HL-60 (cell line): Measurements from ENCODE around the gene NMRAL1.

ENCODE experiments used
- DNase-seq, 2 experiments: peaks; one replicate each; pipeline ENCODE4 v3.0.0-alpha.2; 2010 to 2020; ENCODE audit warnings: low read depth in 1 of 2, low spot score in 1 of 2
- H3K27ac ChIP-seq: fragments of 250-450 bp; sonication (Bioruptor Pico); replicated peaks from 2 replicates; pipeline ENCODE4 v1.5.1; 2020; ENCODE audit warnings: mild to moderate bottlenecking, moderate library complexity
- H3K27me3 ChIP-seq: fragments of 250-450 bp; sonication (Bioruptor Pico); 2 replicates; pipeline ENCODE4 v1.5.1; 2021; ENCODE audit warnings: mild to moderate bottlenecking, moderate library complexity; ENCODE audit not compliant: insufficient read depth, poor library complexity, severe bottlenecking
- H3K4me3 ChIP-seq: replicated peaks from 2 replicates; pipeline ENCODE4 v1.5.1; 2011; ENCODE audit warnings: mild to moderate bottlenecking, control low read depth, low read length; ENCODE audit not compliant: insufficient read depth
- GABPA ChIP-seq: IDR thresholded peaks from 2 replicates; pipeline ENCODE4 v1.6.1; 2012; ENCODE audit warnings: low read depth
- POLR2AphosphoS5 ChIP-seq: IDR thresholded peaks from 2 replicates; pipeline ENCODE4 v1.6.1; 2012; ENCODE audit warnings: low read depth
- SPI1 ChIP-seq: IDR thresholded peaks from 2 replicates; pipeline ENCODE4 v1.6.1; 2012; ENCODE audit warnings: low read depth, mild to moderate bottlenecking, borderline replicate concordance
- TF ChIP-seq, protein P1 (sequence below): IDR thresholded peaks from 2 replicates; pipeline ENCODE4 v1.6.1; 2012; ENCODE audit warnings: low read depth; ENCODE audit not compliant: insufficient replicate concordance
- TF ChIP-seq, protein P2 (sequence below): IDR thresholded peaks from one replicate; pipeline ENCODE4 v1.5.1; 2011; ENCODE audit warnings: low read length, control low read depth, inconsistent platforms; ENCODE audit not compliant: insufficient read depth

NMRAL1 gene

DNA sequence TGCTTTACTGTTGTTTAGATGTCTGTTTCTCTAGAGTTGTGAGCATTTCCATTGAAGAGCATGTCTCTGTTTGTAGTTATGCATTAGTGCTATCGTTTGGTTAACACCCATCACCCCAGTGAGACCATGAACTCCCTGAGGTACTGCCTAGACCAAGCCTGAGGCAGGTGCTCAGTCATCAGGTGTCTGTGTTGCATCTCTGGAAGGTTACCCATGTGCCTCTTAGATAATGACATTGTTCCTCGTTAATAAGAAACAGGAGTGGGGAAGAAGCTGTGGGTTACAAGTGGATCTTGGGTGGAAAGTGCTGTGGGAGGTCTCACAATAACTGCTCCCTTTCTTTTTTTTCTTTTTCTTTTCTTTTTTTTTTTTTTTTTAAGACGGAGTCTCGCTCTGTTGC is 30.4 kb downstream of the NMRAL1 start:
- Histone ChIP-seq H3K4me3 (no peak overlapping the region), H3K27ac (no peak overlapping the region), H3K27me3 (no peaks in the 10 kb centered on the region)
- no peak for DNase-seq
- TF ChIP-seq GABPA (no peak), POLR2AphosphoS5 (no peak), SPI1 (no peak)
- TF ChIP-seq, protein P1, sequence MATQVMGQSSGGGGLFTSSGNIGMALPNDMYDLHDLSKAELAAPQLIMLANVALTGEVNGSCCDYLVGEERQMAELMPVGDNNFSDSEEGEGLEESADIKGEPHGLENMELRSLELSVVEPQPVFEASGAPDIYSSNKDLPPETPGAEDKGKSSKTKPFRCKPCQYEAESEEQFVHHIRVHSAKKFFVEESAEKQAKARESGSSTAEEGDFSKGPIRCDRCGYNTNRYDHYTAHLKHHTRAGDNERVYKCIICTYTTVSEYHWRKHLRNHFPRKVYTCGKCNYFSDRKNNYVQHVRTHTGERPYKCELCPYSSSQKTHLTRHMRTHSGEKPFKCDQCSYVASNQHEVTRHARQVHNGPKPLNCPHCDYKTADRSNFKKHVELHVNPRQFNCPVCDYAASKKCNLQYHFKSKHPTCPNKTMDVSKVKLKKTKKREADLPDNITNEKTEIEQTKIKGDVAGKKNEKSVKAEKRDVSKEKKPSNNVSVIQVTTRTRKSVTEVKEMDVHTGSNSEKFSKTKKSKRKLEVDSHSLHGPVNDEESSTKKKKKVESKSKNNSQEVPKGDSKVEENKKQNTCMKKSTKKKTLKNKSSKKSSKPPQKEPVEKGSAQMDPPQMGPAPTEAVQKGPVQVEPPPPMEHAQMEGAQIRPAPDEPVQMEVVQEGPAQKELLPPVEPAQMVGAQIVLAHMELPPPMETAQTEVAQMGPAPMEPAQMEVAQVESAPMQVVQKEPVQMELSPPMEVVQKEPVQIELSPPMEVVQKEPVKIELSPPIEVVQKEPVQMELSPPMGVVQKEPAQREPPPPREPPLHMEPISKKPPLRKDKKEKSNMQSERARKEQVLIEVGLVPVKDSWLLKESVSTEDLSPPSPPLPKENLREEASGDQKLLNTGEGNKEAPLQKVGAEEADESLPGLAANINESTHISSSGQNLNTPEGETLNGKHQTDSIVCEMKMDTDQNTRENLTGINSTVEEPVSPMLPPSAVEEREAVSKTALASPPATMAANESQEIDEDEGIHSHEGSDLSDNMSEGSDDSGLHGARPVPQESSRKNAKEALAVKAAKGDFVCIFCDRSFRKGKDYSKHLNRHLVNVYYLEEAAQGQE = no peak
- TF ChIP-seq, protein P2, sequence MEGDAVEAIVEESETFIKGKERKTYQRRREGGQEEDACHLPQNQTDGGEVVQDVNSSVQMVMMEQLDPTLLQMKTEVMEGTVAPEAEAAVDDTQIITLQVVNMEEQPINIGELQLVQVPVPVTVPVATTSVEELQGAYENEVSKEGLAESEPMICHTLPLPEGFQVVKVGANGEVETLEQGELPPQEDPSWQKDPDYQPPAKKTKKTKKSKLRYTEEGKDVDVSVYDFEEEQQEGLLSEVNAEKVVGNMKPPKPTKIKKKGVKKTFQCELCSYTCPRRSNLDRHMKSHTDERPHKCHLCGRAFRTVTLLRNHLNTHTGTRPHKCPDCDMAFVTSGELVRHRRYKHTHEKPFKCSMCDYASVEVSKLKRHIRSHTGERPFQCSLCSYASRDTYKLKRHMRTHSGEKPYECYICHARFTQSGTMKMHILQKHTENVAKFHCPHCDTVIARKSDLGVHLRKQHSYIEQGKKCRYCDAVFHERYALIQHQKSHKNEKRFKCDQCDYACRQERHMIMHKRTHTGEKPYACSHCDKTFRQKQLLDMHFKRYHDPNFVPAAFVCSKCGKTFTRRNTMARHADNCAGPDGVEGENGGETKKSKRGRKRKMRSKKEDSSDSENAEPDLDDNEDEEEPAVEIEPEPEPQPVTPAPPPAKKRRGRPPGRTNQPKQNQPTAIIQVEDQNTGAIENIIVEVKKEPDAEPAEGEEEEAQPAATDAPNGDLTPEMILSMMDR = no peak

DNA sequence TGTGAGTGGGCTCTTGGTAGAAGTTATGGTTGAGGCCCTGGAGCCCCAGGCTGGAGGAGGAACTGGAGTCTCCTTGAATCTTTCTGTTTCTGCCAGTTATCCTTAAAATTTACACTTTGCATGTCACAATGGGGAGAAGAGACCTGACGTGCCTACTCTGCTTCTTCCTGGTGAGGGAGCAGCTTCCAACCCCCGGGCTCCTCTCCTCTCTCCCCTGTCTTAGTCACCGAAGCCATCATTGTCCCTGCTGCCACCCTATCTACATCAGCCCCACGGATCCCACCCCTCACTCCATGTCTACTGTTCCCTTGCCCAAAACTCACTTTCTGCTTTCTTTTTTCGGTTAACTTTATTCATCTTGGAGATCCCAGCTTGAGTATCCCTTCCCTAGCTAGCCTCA is 31.2 kb downstream of the NMRAL1 start:
- no peak overlapping the region for H3K27ac ChIP-seq
- no peak overlapping the region for H3K4me3 ChIP-seq
- no peak for TF ChIP-seq GABPA
- no peak for DNase-seq
- H3K27me3 ChIP-seq = no peaks in the 10 kb centered on the region

DNA sequence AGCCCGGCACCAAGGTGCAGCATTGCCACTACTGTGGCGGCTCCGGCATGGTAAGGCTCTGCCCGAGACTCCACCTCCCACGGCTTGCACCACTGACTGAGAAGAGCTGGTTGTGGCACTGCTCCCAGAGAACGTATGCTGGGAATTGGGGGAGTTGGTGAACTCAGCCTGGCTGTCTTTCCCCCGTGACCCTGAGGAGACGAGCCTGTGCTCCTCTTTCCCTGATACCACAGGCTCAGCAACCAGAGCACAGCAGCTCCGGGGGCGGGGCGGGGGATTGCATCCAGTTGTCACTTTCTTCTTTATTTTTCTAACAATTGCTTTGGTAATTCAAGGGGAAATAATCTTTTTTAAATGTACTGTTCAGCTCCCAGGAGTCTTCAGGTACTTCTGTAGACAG is 32.1 kb downstream of the NMRAL1 start:
- H3K27ac ChIP-seq = no peak overlapping the region
- no peak for DNase-seq
- TF ChIP-seq, protein P2 = no peak
- TF ChIP-seq, protein P1 = no peak
- TF ChIP-seq POLR2AphosphoS5 = no peak

DNA sequence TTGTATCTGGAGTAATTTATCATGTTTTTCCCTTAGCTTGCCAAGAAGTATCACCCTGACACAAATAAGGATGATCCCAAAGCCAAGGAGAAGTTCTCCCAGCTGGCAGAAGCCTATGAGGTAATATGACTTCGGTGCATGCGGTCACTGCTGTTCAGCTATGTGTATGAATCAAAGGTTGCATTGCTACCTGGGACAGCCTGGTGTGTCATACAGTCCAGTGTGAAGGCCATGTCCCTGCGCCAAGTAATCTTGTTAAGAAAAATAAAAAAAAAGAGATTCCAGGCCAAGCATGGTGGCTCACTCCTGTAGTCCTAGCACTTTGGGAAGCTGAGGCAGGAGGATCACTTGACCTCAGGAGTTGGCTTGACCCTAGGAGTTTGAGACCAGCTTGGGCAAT is 37.1 kb downstream of the NMRAL1 start:
- Histone ChIP-seq H3K4me3 (no peak overlapping the region), H3K27ac (no peak overlapping the region), H3K27me3 (no peaks in the 10 kb centered on the region)
- TF ChIP-seq, protein P2 = no peak
- TF ChIP-seq GABPA = no peak
- TF ChIP-seq, protein P1 = no peak
- no peak for DNase-seq

More for the DNA sequence above, 32.1 kb downstream of the NMRAL1 start:
- no peak overlapping the region for H3K4me3 ChIP-seq
- no peaks in the 10 kb centered on the region for H3K27me3 ChIP-seq
